ENCODE data around the gene PPP1R9B. TPM values are rescaled to one million over a fixed set of nuclear protein-coding genes. Genes with fewer than 3 reads are reported as not detected.

PPP1R9B gene
- total RNA-seq, 1 donor from 2014 or later: 51.5 TPM

DNA sequence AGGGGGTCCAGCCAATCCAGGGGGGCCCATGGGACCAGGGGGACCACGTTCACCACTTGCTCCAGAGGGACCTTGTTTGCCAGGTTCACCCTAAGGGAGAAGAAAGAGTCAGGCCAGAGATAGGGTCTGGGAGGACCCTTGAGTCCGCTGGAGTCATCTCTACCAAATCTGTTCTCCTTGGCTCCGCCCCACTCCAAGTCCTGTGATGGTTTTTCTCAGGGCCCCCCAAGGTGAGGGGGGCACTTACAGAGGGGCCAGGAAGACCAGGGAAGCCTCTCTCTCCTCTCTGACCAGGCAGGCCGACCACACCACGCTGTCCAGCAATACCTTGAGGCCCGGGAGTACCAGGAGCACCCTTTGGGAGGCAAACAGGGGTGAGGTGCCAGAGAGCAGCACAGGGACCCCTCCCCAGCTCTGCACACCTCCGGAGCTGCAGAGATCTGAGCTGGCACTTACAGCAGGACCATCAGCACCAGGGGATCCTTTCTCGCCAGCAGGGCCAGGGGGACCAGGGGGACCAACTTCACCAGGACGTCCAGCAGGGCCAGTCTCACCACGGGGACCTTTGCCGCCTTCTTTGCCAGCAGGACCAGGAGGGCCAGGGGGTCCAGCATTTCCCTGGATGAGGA is 38.6 kb upstream of the PPP1R9B start:
- DNase-seq (ENCODE audit: extremely low spot score, unreplicated experiment): no peak
- Mint-ChIP-seq H3K36me3 (no peaks in the 10 kb centered on the region), H3K9me3 (no peaks in the 10 kb centered on the region), H3K4me3 (no peak overlapping the region), H3K4me1 (ENCODE audit: unreplicated experiment) (peaks cover 3% of the 10 kb centered on the region), H3K27me3 (no peaks in the 10 kb centered on the region), H3K27ac (no peak overlapping the region)
- TF ChIP-seq, protein P1, sequence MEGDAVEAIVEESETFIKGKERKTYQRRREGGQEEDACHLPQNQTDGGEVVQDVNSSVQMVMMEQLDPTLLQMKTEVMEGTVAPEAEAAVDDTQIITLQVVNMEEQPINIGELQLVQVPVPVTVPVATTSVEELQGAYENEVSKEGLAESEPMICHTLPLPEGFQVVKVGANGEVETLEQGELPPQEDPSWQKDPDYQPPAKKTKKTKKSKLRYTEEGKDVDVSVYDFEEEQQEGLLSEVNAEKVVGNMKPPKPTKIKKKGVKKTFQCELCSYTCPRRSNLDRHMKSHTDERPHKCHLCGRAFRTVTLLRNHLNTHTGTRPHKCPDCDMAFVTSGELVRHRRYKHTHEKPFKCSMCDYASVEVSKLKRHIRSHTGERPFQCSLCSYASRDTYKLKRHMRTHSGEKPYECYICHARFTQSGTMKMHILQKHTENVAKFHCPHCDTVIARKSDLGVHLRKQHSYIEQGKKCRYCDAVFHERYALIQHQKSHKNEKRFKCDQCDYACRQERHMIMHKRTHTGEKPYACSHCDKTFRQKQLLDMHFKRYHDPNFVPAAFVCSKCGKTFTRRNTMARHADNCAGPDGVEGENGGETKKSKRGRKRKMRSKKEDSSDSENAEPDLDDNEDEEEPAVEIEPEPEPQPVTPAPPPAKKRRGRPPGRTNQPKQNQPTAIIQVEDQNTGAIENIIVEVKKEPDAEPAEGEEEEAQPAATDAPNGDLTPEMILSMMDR (conservative IDR thresholded peaks at IDR 0.05): no peak

DNA sequence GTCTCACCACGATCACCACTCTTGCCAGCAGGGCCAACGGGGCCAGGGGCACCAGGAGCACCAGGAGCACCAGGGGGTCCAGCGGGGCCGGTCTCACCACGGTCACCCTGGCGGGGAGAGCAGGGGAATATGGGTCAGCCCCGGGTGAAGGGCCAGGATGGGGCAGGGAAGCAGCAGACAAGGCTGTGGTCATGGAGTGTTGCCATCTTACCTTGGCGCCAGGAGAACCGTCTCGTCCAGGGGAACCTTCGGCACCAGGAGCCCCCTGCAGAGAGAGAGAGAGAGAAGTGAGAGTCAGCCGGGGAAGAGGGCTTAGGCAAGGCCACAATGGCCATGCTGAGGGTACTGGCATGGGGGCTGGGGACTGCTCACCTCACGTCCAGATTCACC is 38.0 kb upstream of the PPP1R9B start:
- H3K4me1 Mint-ChIP-seq (ENCODE audit: unreplicated experiment): peaks cover 8% of the 10 kb centered on the region
- H3K9me3 Mint-ChIP-seq: no peaks in the 10 kb centered on the region
- H3K36me3 Mint-ChIP-seq: no peaks in the 10 kb centered on the region

DNA sequence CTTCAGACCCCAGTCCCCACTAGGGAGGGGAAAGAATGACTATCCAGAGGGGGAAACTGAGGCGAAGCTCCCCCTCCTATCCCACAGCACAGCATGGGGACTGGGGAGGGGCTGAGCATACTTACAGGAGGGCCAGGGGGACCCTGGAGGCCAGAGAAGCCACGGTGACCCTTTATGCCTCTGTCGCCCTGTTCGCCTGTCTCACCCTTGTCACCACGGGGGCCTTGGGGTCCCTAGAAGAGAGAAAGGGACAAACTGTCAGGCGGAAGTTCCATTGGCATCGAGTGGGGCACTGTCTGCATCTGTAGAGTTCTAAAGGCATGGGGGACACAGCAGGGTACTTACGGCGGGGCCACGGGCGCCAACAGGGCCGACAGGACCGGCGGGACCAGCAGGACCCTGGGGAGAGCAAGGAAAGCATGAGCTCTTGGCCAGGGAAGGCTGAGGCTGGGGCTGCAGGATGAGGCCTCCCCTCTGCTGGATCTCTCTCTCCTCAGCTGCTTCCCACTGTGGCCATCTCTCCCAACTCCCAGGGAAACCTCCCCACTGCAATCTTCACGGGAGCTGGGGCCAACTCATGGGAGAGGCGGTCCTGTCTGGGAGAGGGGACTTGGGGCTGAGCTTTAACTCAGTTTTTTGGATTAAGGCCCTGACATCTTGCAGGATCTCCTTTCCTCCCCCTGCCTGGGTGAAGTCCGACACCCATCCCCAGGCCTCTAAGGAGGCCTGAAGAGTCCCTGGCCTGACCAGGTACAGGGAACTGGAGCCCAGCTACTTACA is 37.5 kb upstream of the PPP1R9B start:
- no peak for DNase-seq (ENCODE audit: extremely low spot score, unreplicated experiment)
- Mint-ChIP-seq H3K27me3 (peaks cover 1% of the 10 kb centered on the region), H3K36me3 (no peaks in the 10 kb centered on the region), H3K4me3 (no peak overlapping the region), H3K4me1 (ENCODE audit: unreplicated experiment) (peaks cover 9% of the 10 kb centered on the region), H3K9me3 (no peaks in the 10 kb centered on the region), H3K27ac (no peak overlapping the region)
- TF ChIP-seq, protein P1 (conservative IDR thresholded peaks at IDR 0.05): no peak

More for the DNA sequence above, 38.0 kb upstream of the PPP1R9B start:
- no peak overlapping the region for H3K4me3 Mint-ChIP-seq
- no peaks in the 10 kb centered on the region for H3K27me3 Mint-ChIP-seq
- TF ChIP-seq, protein P1 (conservative IDR thresholded peaks at IDR 0.05): no peak
- H3K27ac Mint-ChIP-seq: no peak overlapping the region
- no peak for DNase-seq (ENCODE audit: extremely low spot score, unreplicated experiment)

DNA sequence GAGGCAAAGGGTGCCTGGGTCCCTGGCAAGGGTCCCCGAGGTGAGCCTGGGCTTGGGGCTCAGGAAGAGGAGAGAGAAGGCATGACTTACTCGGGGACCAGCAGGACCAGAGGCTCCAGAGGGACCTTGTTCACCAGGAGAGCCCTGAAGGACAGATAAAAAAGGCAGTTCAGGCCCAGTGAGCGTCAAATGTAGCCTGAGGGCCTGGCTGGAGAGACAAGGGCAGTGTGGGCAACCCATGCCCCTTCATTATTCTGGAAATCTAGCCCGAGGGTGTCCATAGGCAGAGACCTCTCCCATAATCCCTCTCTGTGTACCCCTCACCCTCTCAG is 36.9 kb upstream of the PPP1R9B start:
- Mint-ChIP-seq H3K27me3 (peaks cover 5% of the 10 kb centered on the region), H3K4me1 (ENCODE audit: unreplicated experiment) (peaks cover 9% of the 10 kb centered on the region), H3K27ac (no peak overlapping the region), H3K36me3 (no peaks in the 10 kb centered on the region), H3K9me3 (no peaks in the 10 kb centered on the region), H3K4me3 (no peak overlapping the region)
- no peak for DNase-seq (ENCODE audit: extremely low spot score, unreplicated experiment)
- TF ChIP-seq, protein P1 (conservative IDR thresholded peaks at IDR 0.05): no peak

DNA sequence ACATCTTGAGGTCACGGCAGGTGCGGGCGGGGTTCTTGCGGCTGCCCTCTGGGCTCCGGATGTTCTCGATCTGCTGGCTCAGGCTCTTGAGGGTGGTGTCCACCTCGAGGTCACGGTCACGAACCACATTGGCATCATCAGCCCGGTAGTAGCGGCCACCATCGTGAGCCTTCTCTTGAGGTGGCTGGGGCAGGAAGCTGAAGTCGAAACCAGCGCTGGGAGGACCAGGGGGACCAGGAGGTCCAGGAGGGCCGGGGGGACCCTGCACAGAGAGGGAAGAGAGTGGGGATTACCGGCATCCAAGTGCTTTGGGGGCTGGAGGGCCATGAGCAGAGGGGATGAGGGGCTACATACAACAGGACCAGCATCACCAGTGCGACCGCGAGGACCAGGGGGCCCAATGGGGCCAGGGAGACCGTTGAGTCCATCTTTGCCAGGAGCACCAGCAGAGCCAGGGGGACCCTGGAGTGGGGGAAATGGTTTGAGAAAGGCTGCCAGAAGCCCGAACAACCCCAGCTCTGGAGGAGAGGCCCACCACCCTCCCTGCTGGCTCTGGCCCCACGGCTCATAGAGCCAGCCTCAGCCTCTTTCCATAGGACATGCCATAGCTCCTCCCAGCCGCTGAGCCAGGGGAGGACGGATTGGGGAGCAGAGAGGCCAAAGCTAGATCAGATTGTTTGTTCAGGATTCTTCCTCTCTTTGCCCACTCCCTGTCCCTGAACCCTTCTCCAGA is 36.4 kb upstream of the PPP1R9B start:
- H3K36me3 Mint-ChIP-seq: no peaks in the 10 kb centered on the region
- H3K4me3 Mint-ChIP-seq: no peak overlapping the region
- no peak overlapping the region for H3K27ac Mint-ChIP-seq

More for the DNA sequence above, 36.4 kb upstream of the PPP1R9B start:
- Mint-ChIP-seq H3K9me3 (no peaks in the 10 kb centered on the region), H3K27me3 (peaks cover 6% of the 10 kb centered on the region), H3K4me1 (ENCODE audit: unreplicated experiment) (peaks cover 12% of the 10 kb centered on the region)
- no peak for DNase-seq (ENCODE audit: extremely low spot score, unreplicated experiment)
- TF ChIP-seq, protein P1 (conservative IDR thresholded peaks at IDR 0.05): no peak

Measured in type B pancreatic cell (in vitro differentiated cells).